Right atrium auricular region (tissue), 2 donors: Measurements from ENCODE around the gene C17orf75. TPM values are rescaled to one million over a fixed set of nuclear protein-coding genes. Genes with fewer than 3 reads are reported as not detected.
"Not testable (repeated sequence)": the region's sequence is repeated elsewhere in the genome, so short reads cannot be mapped to it uniquely, and the experiment has no call there.

ENCODE experiments used
- DNase-seq: peaks from one replicate; pipeline ENCODE4 v3.0.0-alpha.2; 2019; ENCODE audit warnings: low spot score
- H3K27ac ChIP-seq, 2 donors: fragments of 200-600 bp; sonication (generic); 1 replicate in 1 of 2; 2 replicates in 1 of 2; pipeline ENCODE4 v1.5.1; 2016 to 2019
- H3K27me3 ChIP-seq, 2 donors: fragments of 200-600 bp; sonication (generic); one replicate each; pipeline versions ENCODE4 v1.5.1 to v1.6.0; 2017 to 2019
- H3K36me3 ChIP-seq: fragments of 200-600 bp; sonication (generic); one replicate; pipeline ENCODE4 v1.5.1; 2016
- H3K4me1 ChIP-seq, 2 donors: fragments of 200-600 bp; sonication (generic); one replicate each; pipeline versions ENCODE4 v1.5.1 to v1.6.0; 2017 to 2019
- H3K4me3 ChIP-seq, 2 donors: fragments of 200-600 bp; sonication (generic); 1 replicate in 1 of 2; 2 replicates in 1 of 2; pipeline ENCODE4 v1.5.1; 2017 to 2019; ENCODE audit warnings: mild to moderate bottlenecking in 1 of 2, moderate library complexity in 1 of 2
- H3K9me3 ChIP-seq, 2 donors: fragments of 200-600 bp; sonication (generic); one replicate each; pipeline ENCODE4 v1.5.1; 2019
- CTCF ChIP-seq, 2 donors: fragments of 200-600 bp; sonication (generic); IDR thresholded peaks; one replicate each; pipeline ENCODE4 v1.5.1; 2019; ENCODE audit warnings: antibody characterized with exemption in 2 of 2
- total RNA-seq, 2 donors: library from RNA; depleted of rRNA; stranded (reverse); fragments of >200 nt; gene quantifications; one replicate each; pipeline ENCODE4 v1.1.0, GENCODE V29; 2016

C17orf75 gene
- total RNA-seq, 2 donors from 2014 or later, result 7.9 to 14.5 TPM

- DNase-seq, result no peak
- Histone ChIP-seq H3K27ac (no peak overlapping the region), H3K27me3 (no peaks in the 10 kb centered on the region), H3K9me3 (no peaks in the 10 kb centered on the region), H3K4me1 (no peaks in the 10 kb centered on the region), H3K4me3 (no peak overlapping the region), H3K36me3 (no peaks in the 10 kb centered on the region)
- TF ChIP-seq CTCF (IDR thresholded peaks at IDR 0.05), result no peak
These were observed 14.1 kb downstream of the C17orf75 start for GRCh38 chr17:32327911-32328310.

DNA sequence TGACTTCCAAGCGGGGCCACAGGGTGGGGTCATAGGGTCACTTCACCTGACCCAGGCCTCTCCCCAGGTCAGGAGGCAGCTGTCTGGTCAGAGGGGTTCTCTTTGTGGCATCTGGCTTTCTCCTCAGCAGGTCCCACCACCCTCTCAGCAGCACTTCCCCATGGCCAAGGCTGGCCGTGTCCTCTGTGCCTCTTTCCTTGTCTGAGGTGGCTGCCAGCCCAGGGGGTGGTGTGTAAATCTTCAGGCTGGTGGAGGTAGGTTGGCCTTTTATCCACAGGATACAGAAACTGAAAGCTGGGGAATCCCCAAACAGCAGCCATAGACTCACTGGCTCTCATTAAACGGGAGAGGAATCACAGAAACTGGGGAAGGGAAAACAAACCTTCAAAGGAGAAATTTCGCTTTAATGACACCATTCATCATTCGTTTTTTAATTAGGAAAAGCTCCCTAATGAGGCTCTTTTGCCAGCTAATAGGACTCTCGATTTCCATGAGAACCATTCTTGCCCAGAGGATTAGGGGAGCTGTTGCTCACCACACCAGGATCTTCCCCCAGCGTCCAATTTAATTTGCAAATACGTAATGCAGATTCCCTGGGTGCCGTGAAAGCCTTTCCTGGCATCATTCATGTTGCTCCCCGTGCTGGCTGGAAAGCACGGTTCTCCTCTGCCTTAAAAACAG, 18.0 kb downstream of the C17orf75 start:
- H3K9me3 ChIP-seq, result no peaks in the 10 kb centered on the region
- TF ChIP-seq CTCF (IDR thresholded peaks at IDR 0.05), result no peak
- no peaks in the 10 kb centered on the region for H3K36me3 ChIP-seq
- H3K4me3 ChIP-seq, result peak overlapping the region in 1 of 2 donors; percentile 2
- H3K27me3 ChIP-seq, result no peaks in the 10 kb centered on the region
- DNase-seq, result no peak
- no peak overlapping the region for H3K27ac ChIP-seq
- H3K4me1 ChIP-seq, result no peaks in the 10 kb centered on the region

- Histone ChIP-seq H3K4me1 (no peaks in the 10 kb centered on the region), H3K36me3 (no peaks in the 10 kb centered on the region), H3K9me3 (no peaks in the 10 kb centered on the region), H3K4me3 (no peak overlapping the region), H3K27ac (no peak overlapping the region), H3K27me3 (no peaks in the 10 kb centered on the region)
- TF ChIP-seq CTCF (IDR thresholded peaks at IDR 0.05), result no peak
- DNase-seq, result no peak
These were observed 18.9 kb downstream of the C17orf75 start for GRCh38 chr17:32323046-32323445.

DNA sequence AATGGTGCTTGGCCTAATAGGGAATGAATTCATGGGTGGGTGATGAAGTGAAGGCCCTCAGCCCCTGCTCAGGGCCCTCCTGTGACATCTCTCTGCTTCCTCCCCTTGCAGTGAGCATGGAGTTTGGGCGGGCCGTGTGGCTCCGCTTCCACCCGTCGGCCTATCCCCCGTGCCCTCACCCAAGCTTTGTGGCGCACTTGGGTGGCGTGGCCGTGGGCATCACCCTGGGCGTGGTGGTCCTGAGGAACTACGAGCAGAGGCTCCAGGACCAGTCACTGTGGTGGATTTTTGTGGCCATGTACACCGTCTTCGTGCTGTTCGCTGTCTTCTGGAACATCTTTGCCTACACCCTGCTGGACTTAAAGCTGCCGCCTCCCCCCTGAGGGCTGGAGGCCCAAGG, 21.1 kb downstream of the C17orf75 start:
- Histone ChIP-seq H3K36me3 (no peaks in the 10 kb centered on the region), H3K4me1 (no peaks in the 10 kb centered on the region), H3K27ac (no peak overlapping the region), H3K9me3 (no peaks in the 10 kb centered on the region), H3K4me3 (no peak overlapping the region), H3K27me3 (no peaks in the 10 kb centered on the region)
- TF ChIP-seq CTCF (IDR thresholded peaks at IDR 0.05), result no peak
- no peak for DNase-seq

DNA sequence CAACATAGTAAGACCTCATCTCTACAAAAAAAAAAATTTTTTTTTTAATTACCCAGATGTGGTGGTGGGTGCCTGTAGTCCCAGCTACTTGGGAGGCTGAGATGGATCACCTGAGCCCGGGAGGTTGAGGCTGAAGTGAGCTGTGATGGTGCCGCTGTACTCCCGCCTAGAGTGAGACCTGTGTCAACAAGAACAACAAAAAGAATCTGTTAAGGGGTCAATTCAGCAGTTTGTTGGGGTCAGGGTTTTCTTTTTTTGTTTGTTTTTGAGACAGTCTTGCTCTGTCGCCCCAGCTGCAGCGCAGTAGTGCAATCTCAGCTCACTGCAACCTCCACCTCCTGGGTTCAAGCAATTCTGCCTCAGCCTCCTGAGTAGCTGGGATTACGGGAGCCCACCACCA, 21.9 kb downstream of the C17orf75 start:
- H3K4me3 ChIP-seq, DNase-seq, H3K27me3 ChIP-seq, H3K36me3 ChIP-seq, H3K4me1 ChIP-seq, H3K9me3 ChIP-seq, H3K27ac ChIP-seq: not testable (repeated sequence)

DNA sequence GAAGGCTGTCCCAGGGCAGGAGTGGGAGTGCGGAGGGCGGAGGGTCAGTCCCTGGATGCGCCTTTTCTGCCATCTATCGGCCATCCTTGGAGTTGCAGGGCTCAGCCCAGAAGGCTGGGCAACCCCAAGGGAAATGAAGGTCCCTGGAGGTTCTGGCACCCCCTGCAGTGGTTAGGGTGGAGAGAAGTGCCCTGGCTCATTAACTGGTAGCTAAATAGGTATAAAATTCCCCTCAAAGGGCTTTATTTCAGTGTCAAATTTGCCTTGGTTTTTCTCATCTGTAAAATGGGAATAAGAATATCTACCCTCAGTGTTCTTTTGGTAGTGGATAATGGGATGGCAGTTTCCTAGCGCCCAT, 22.4 kb downstream of the C17orf75 start:
- Histone ChIP-seq H3K27ac (no peak overlapping the region), H3K4me1 (no peaks in the 10 kb centered on the region), H3K27me3 (no peaks in the 10 kb centered on the region), H3K36me3 (no peaks in the 10 kb centered on the region), H3K4me3 (no peak overlapping the region), H3K9me3 (no peaks in the 10 kb centered on the region)
- peak; percentile 73 for DNase-seq
- TF ChIP-seq CTCF (IDR thresholded peaks at IDR 0.05), result peak; percentile 92 to 95
